GM12878 (cell line): ENCODE measurements around the gene CACNA1B. TPM values are rescaled to one million over a fixed set of nuclear protein-coding genes. Genes with fewer than 3 reads are reported as not detected.

Source experiments
- ATAC-seq: fragments of 200-7000 bp; cut with Tn5 transposase; 3 replicates; pipeline ENCODE4 v1.9.1; 2020; ENCODE audit warnings: mild to moderate bottlenecking, moderate library complexity
- BruUV-seq: library from RNA; stranded (reverse); fragments of 400-500 nt; replicated peaks from 2 replicates; lab custom pipeline; 2021; lab: Mats Ljungman, UMichigan
- CTCF ChIA-PET: fragments of 300-600 bp; sonication (Branson Sonifier 250); formaldehyde crosslinking; extraction: SDS; loops from one replicate; lab custom pipeline; 2021; ENCODE audit warnings: inconsistent platforms; lab: Yijun Ruan, JAX
- POLR2A ChIA-PET: fragments of 350-600 bp; formaldehyde crosslinking; extraction: SDS; loops from one replicate; lab custom pipeline; 2021; ENCODE audit warnings: inconsistent platforms; lab: Charles Lee
- RAD21 ChIA-PET: fragments of 300-600 bp; sonication (Branson Sonifier 250); formaldehyde crosslinking; loops from one replicate; lab custom pipeline; 2023; ENCODE audit warnings: antibody characterized with exemption; ENCODE audit not compliant: unreplicated experiment; lab: Charles Lee
- SMC1A ChIA-PET: fragments of 300-600 bp; sonication (Branson Sonifier 250); formaldehyde crosslinking; loops from one replicate; lab custom pipeline; 2023; ENCODE audit not compliant: unreplicated experiment, uncharacterized antibody; lab: Charles Lee
- DNase-seq: peaks from one replicate; pipeline ENCODE4 v3.0.0-alpha.2; 2011; ENCODE audit warnings: low read depth, low spot score
- FAIRE-seq: peaks from 3 replicates; lab custom pipeline; 2011; peaks lifted over from hg19 to GRCh38; lab: Jason Lieb, UNC
- H2AFZ ChIP-seq: 2 replicates; pipeline ENCODE4 v1.6.0; 2011; ENCODE audit warnings: low read depth, low read length, control low read depth; ENCODE audit not compliant: control insufficient read depth
- H3K27ac ChIP-seq: 2 replicates; pipeline ENCODE4 v1.5.1; 2011; ENCODE audit warnings: control low read depth; ENCODE audit not compliant: control insufficient read depth, insufficient read depth
- H3K27me3 ChIP-seq, 2 experiments: replicated peaks in 1 of 2; 2 replicates each; pipeline versions ENCODE4 v1.6.0 to v1.6.1; 2011; ENCODE audit warnings: low read length in 1 of 2; ENCODE audit not compliant: control insufficient read depth in 2 of 2, insufficient read depth in 2 of 2
- H3K36me3 ChIP-seq, 2 experiments: 2 replicates each; pipeline ENCODE4 v1.5.1; 2011; ENCODE audit warnings: low read length in 1 of 2; ENCODE audit not compliant: control insufficient read depth in 2 of 2, insufficient read depth in 2 of 2
- H3K4me1 ChIP-seq: 2 replicates; pipeline ENCODE4 v1.6.1; 2011; ENCODE audit warnings: mild to moderate bottlenecking, low read length, moderate library complexity, mixed read lengths; ENCODE audit not compliant: control insufficient read depth, insufficient read depth
- H3K4me2 ChIP-seq: 2 replicates; pipeline ENCODE4 v1.6.0; 2011; ENCODE audit warnings: control low read depth; ENCODE audit not compliant: control insufficient read depth, insufficient read depth
- H3K4me3 ChIP-seq: fragments of 200-600 bp; sonication (generic); 2 replicates; pipeline ENCODE4 v1.5.1; 2016
- H3K79me2 ChIP-seq: 2 replicates; pipeline ENCODE4 v1.6.0; 2011; ENCODE audit warnings: low read length; ENCODE audit not compliant: control insufficient read depth, insufficient read depth
- H3K9ac ChIP-seq: 2 replicates; pipeline ENCODE4 v1.8.0; 2011; ENCODE audit warnings: low read length, control low read depth, mixed read lengths; ENCODE audit not compliant: control insufficient read depth, insufficient read depth
- H3K9me3 ChIP-seq: replicated peaks from 3 replicates; pipeline ENCODE4 v1.5.1; 2011; ENCODE audit warnings: mild to moderate bottlenecking, low read length; ENCODE audit not compliant: control insufficient read depth, insufficient read depth
- H4K20me1 ChIP-seq: 2 replicates; pipeline ENCODE4 v1.6.0; 2011; ENCODE audit not compliant: control insufficient read depth, insufficient read depth
- BCL11A ChIP-seq: IDR thresholded peaks from 2 replicates; pipeline ENCODE4 v1.6.1; 2011; ENCODE audit warnings: low read depth, low read length
- DPF2 ChIP-seq: fragments of 450-650 bp; IDR thresholded peaks from 2 replicates; pipeline ENCODE4 v1.6.1; 2017; ENCODE audit warnings: mild to moderate bottlenecking
- FOS ChIP-seq: IDR thresholded peaks from 3 replicates; pipeline ENCODE4 v1.6.1; 2011; ENCODE audit warnings: borderline replicate concordance; ENCODE audit not compliant: insufficient read length; ENCODE audit errors: extremely low read depth
- FOXK2 ChIP-seq: fragments of 450-650 bp; IDR thresholded peaks from 2 replicates; pipeline ENCODE4 v1.6.1; 2017; ENCODE audit warnings: mild to moderate bottlenecking, moderate library complexity
- HDGF ChIP-seq: fragments of 450-650 bp; IDR thresholded peaks from 2 replicates; pipeline ENCODE4 v1.6.1; 2016; ENCODE audit warnings: antibody characterized with exemption
- JUNB ChIP-seq: IDR thresholded peaks from 2 replicates; pipeline ENCODE4 v1.6.1; 2016; ENCODE audit warnings: antibody characterized with exemption, mild to moderate bottlenecking
- NFYB ChIP-seq: IDR thresholded peaks from 2 replicates; pipeline ENCODE4 v1.6.1; 2011; ENCODE audit warnings: low read depth, mild to moderate bottlenecking, low read length, improper control_type of control experiment, moderate library complexity; ENCODE audit not compliant: insufficient read depth
- TAF1 ChIP-seq: IDR thresholded peaks from 2 replicates; pipeline ENCODE4 v1.6.1; 2011; ENCODE audit warnings: mild to moderate bottlenecking, low read depth, low read length, borderline replicate concordance
- WGBS: methylation state at CpG from one replicate; pipeline ENCODE4 v1.1.6; 2016; ENCODE audit warnings: low lambda C conversion rate; ENCODE audit not compliant: insufficient replicate concordance, insufficient coverage; ENCODE audit errors: missing lambda C conversion rate; 5-methylcytosine and 5-hydroxymethylcytosine counted together
- in situ Hi-C: fragments of 300-500 bp; cut with MboI; formaldehyde crosslinking; loops from 9 replicates; pipeline ENCODE4 v1.14.3; 2018; ENCODE audit warnings: mixed read lengths
- intact Hi-C: fragments of 100-400 bp; cut with micrococcal nuclease; formaldehyde crosslinking; loops from one replicate; pipeline ENCODE4 v1.14.2; 2022; ENCODE audit not compliant: unreplicated experiment
- polyA plus RNA-seq, 11 experiments: library from polyadenylated mRNA; depleted of rRNA in 4 of 11; unstranded in 6 of 11; stranded (reverse) in 5 of 11; fragments of >200 nt; fragmentation: Nextera tagmentation in 4 of 11; fragmentation: Illumina TruSeq in 1 of 11; extraction: Ambion mirVana in 4 of 11; extraction: Trizol in 1 of 11; gene quantifications; 1 replicate in 1 of 11; 2 replicates in 10 of 11; pipeline versions ENCODE4 v1.2.1 to v1.2.3, GENCODE V29; 2011 to 2016; ENCODE audit warnings: inconsistent platforms in 2 of 11, missing spikeins in 2 of 11, low read depth in 1 of 11
- total RNA-seq, 4 experiments: library from RNA; depleted of rRNA in 3 of 4; stranded (reverse); fragments of >200 nt in 3 of 4; fragmentation: Illumina TruSeq in 1 of 4; extraction: Trizol in 1 of 4; gene quantifications; 2 replicates each; pipeline versions ENCODE4 v1.2.1 to v1.2.3, GENCODE V29; 2013 to 2021

CACNA1B gene
- total and polyA plus RNA-seq, 10 of the 15 experiments (the other 5 are each of a cell fraction or from before 2014, with no cell fraction given), result 0.01 to 0.03 (median 0.01) TPM; not detected in 7

- WGBS, result 37% methylated on average over 10 of the region's 10 CpGs
- ChIA-PET POLR2A (no interaction called here), RAD21 (no interaction called here), CTCF (interaction anchor here (1.9 kb wide), 1 partner anchor 13 kb away, joined by 7 read pairs; no protein-coding TSS in a partner anchor), SMC1A (interaction anchor here (0.6 to 0.9 kb wide), 2 partner anchors 49 to 226 kb away, joined by 3 read pairs; no protein-coding TSS in a partner anchor)
- no peaks in the 10 kb centered on the region; a peak in 1 of 4 replicates for H3K27me3 ChIP-seq
- no peaks in the 10 kb centered on the region for H4K20me1 ChIP-seq
- no peaks in the 10 kb centered on the region for H3K79me2 ChIP-seq
- TF ChIP-seq BCL11A, result no peak
- TF ChIP-seq DPF2, result no peak
- TF ChIP-seq TAF1, result no peak
- no peak for TF ChIP-seq FOS
- in situ Hi-C loops, result no loop called here
- no TSS peak for BruUV-seq
- ATAC-seq (no peak), FAIRE-seq (no peak), DNase-seq (no peak)
- no peak overlapping the region for H3K27ac ChIP-seq
- no peak overlapping the region for H2AFZ ChIP-seq
- no peak overlapping the region for H3K9ac ChIP-seq
- intact Hi-C loops, result no loop called here
- no peaks in the 10 kb centered on the region for H3K36me3 ChIP-seq
- no peaks in the 10 kb centered on the region for H3K4me1 ChIP-seq
- no peaks in the 10 kb centered on the region for H3K9me3 ChIP-seq
- H3K4me3 ChIP-seq, result no peak overlapping the region
- no peak overlapping the region for H3K4me2 ChIP-seq
Observed at GRCh38 chr9:137987244-137988030, 109.9 kb downstream of the CACNA1B start.

- FAIRE-seq (no peak), DNase-seq (no peak), ATAC-seq (no peak)
- in situ Hi-C loops, result no loop called here
- Histone ChIP-seq H3K27ac (no peak overlapping the region), H3K36me3 (no peaks in the 10 kb centered on the region), H3K79me2 (no peaks in the 10 kb centered on the region), H3K9ac (no peak overlapping the region), H3K4me3 (no peak overlapping the region), H3K9me3 (no peaks in the 10 kb centered on the region), H4K20me1 (no peaks in the 10 kb centered on the region), H3K4me1 (no peaks in the 10 kb centered on the region), H2AFZ (no peak overlapping the region), H3K4me2 (no peak overlapping the region), H3K27me3 (no peaks in the 10 kb centered on the region; a peak in 1 of 4 replicates)
- 10% methylated on average over 8 of the region's 8 CpGs for WGBS
- TF ChIP-seq FOXK2, result no peak
- no peak for TF ChIP-seq HDGF
- TF ChIP-seq JUNB, result no peak
- no peak for TF ChIP-seq NFYB
- CTCF ChIA-PET, result no interaction called here
- RAD21 ChIA-PET, result no interaction called here
- intact Hi-C loops, result no loop called here
- POLR2A ChIA-PET, result no interaction called here
- SMC1A ChIA-PET, result interaction anchor here (0.9 kb wide), 1 partner anchor 227 kb away, joined by 3 read pairs; no protein-coding TSS in a partner anchor
- no TSS peak for BruUV-seq
Observed at GRCh38 chr9:137988051-137988450, 110.5 kb downstream of the CACNA1B start.
